HG02870 (cell line): ENCODE data around the gene SCN10A.

Experiments
- ATAC-seq: cut with Tn5 transposase; IDR thresholded peaks from one replicate; pipeline ENCODE4 v1.9.1; 2021; ENCODE audit warnings: mild to moderate bottlenecking, moderate library complexity; ENCODE audit not compliant: unreplicated experiment

SCN10A gene

GRCh38 chr3:38722781-38723568 lies 93.0 kb downstream of the SCN10A start:
- ATAC-seq, result no peak

- ATAC-seq, result no peak
These were observed 94.7 kb downstream of the SCN10A start for GRCh38 chr3:38721207-38721772.

- ATAC-seq, result no peak
These were observed 95.6 kb downstream of the SCN10A start for GRCh38 chr3:38720465-38720864.

GRCh38 chr3:38717355-38718240 lies 98.4 kb downstream of the SCN10A start:
- no peak for ATAC-seq

GRCh38 chr3:38713121-38713520 lies 102.9 kb downstream of the SCN10A start:
- no peak for ATAC-seq

- no peak for ATAC-seq
These were observed 104.7 kb downstream of the SCN10A start for GRCh38 chr3:38711321-38711720.

- no peak for ATAC-seq
These were observed 108.3 kb downstream of the SCN10A start for GRCh38 chr3:38707730-38708129.

GRCh38 chr3:38706961-38707360 lies 109.1 kb downstream of the SCN10A start:
- no peak for ATAC-seq

- ATAC-seq, result no peak
These were observed 113.8 kb downstream of the SCN10A start for GRCh38 chr3:38702231-38702630.

GRCh38 chr3:38698760-38699159 lies 117.3 kb downstream of the SCN10A start:
- ATAC-seq, result no peak

- ATAC-seq, result no peak
These were observed 118.0 kb downstream of the SCN10A start for GRCh38 chr3:38698061-38698460.

- ATAC-seq, result no peak
These were observed 120.0 kb downstream of the SCN10A start for GRCh38 chr3:38696034-38696433.

GRCh38 chr3:38690185-38690584 lies 125.8 kb downstream of the SCN10A start:
- no peak for ATAC-seq

GRCh38 chr3:38689774-38690173 lies 126.2 kb downstream of the SCN10A start:
- ATAC-seq, result no peak

GRCh38 chr3:38689346-38689745 lies 126.7 kb downstream of the SCN10A start:
- ATAC-seq, result no peak

- ATAC-seq, result no peak
These were observed 128.7 kb downstream of the SCN10A start for GRCh38 chr3:38687321-38687720.

- ATAC-seq, result no peak
These were observed 131.5 kb downstream of the SCN10A start for GRCh38 chr3:38684546-38684945.

GRCh38 chr3:38669668-38670067 lies 146.3 kb downstream of the SCN10A start:
- no peak for ATAC-seq

GRCh38 chr3:38662544-38662943 lies 153.5 kb downstream of the SCN10A start:
- ATAC-seq, result no peak

- no peak for ATAC-seq
These were observed 157.2 kb downstream of the SCN10A start for GRCh38 chr3:38658841-38659240.

- no peak for ATAC-seq
These were observed 158.6 kb downstream of the SCN10A start for GRCh38 chr3:38657369-38657768.
